GM13976 (cell line): ENCODE measurements around the gene DRICH1.

Source experiments
- DNase-seq: peaks from one replicate; pipeline ENCODE4 v3.0.0; 2012; ENCODE audit warnings: low spot score
- CTCF ChIP-seq: IDR thresholded peaks from 2 replicates; pipeline ENCODE4 v1.5.1; 2012; ENCODE audit warnings: borderline replicate concordance, mild to moderate bottlenecking; ENCODE audit not compliant: insufficient read depth; ENCODE audit errors: extremely low read depth, missing control alignments, control extremely low read depth
- in situ Hi-C: fragments of 300-500 bp; cut with MboI; formaldehyde crosslinking; loops from one replicate; pipeline ENCODE4 v1.12.0; 2022; ENCODE audit warnings: low sequenced_read_pairs, mixed read lengths, inconsistent platforms; ENCODE audit not compliant: unreplicated experiment

The DRICH1 gene

GRCh38 chr22:23569716-23570115 lies 62.4 kb downstream of the DRICH1 start:
- DNase-seq: no peak
- in situ Hi-C loops: no loop called here
- TF ChIP-seq CTCF: no peak

- no peak for DNase-seq
- no peak for TF ChIP-seq CTCF
- in situ Hi-C loops: no loop called here
These were observed 62.8 kb downstream of the DRICH1 start for GRCh38 chr22:23569291-23569690.

- in situ Hi-C loops: no loop called here
- DNase-seq: no peak
- no peak for TF ChIP-seq CTCF
These were observed 65.2 kb downstream of the DRICH1 start for GRCh38 chr22:23566705-23567475.

GRCh38 chr22:23565915-23566704 lies 66.0 kb downstream of the DRICH1 start:
- DNase-seq: no peak
- in situ Hi-C loops: no loop called here
- TF ChIP-seq CTCF: no peak

GRCh38 chr22:23565305-23565914 lies 66.7 kb downstream of the DRICH1 start:
- in situ Hi-C loops: no loop called here
- DNase-seq: peak; percentile 50
- no peak for TF ChIP-seq CTCF

GRCh38 chr22:23564276-23564675 lies 67.8 kb downstream of the DRICH1 start:
- no peak for DNase-seq
- no peak for TF ChIP-seq CTCF
- in situ Hi-C loops: no loop called here
